HL-60/S4 treated with retinoic acid at 250 ng/mL for 4 days and 3 days (cell line): ENCODE results near the gene CNOT4.

Experiments used
- in situ Hi-C: fragments of 300-500 bp; cut with MboI; formaldehyde crosslinking; loops from 2 replicates; pipeline ENCODE4 v1.7.0; 2022; ENCODE audit warnings: low sequenced_read_pairs

Gene CNOT4

DNA sequence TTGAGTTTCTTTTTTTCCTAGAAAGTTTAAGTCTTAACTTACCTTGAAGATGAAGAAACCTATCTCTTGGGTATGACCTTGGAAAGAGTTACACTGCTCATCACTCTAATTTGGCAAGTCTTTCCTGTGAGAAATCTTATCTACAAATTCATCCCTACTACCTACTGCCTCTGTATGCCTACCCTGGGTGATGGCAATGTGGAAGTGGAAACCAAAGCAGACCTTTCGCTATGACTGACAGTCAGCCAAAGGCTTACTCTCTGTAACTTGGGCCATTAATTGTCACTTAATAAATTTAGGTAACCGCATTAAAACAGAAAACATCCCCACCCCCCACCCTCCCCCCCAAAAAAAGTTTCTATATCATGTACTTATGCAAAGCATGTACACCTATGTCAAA, 103.9 kb downstream of the CNOT4 start:
- in situ Hi-C loops = no loop called here

DNA sequence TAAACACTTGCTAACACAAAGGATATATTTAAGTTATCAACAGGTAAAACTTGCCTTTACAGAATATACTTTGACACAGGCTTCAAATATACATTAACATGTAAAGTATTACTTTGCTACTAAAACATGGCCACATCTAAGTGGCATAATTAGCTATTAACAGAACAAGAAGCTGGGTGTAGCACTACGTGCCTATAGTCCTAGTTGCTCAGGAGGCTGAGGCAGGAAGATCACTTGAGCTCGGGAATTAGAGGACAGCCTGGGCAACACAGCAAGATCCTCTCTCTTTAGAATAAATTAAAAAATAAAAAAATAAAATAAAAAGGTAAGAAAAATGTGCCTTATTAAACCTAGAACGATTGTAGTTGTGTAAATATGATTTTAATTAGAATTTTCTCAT, 106.6 kb downstream of the CNOT4 start:
- in situ Hi-C loops = no loop called here

DNA sequence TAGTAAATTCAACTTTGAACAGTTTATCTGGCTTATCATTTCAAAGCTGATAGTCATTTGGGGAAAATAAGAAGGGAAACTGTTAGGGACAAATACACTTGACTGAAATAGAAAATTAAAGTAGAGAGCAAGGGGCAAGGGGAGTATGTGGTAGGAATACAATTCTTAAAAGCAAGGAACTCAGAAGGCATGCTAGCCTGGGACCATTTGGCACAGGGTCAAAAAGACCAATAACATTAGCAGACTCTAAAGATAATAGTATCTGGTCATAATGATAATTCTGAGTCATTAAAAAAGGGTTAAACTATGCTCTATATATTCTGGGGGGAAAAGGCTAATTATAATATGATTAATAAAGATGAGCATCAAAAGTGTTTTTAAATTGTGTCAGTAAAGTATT, 112.2 kb downstream of the CNOT4 start:
- in situ Hi-C loops = no loop called here

DNA sequence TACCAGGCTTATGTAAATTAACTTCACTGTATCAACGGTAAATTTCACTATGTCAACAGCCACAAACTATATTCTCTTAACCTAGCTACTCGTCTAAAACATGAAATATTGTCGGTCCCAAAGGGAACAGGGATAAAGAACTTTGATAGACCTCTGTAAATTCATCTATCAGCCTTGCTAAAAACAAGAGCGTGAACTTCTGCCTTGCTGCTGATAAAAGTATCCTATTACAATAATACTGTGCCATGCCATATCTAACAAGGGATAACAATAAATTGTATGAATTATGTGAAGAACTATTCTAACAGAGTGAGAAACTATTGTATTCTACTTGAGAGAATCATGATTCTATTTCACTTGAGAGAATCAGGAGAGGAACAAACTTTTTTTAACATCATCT, 117.2 kb downstream of the CNOT4 start:
- in situ Hi-C loops = no loop called here

DNA sequence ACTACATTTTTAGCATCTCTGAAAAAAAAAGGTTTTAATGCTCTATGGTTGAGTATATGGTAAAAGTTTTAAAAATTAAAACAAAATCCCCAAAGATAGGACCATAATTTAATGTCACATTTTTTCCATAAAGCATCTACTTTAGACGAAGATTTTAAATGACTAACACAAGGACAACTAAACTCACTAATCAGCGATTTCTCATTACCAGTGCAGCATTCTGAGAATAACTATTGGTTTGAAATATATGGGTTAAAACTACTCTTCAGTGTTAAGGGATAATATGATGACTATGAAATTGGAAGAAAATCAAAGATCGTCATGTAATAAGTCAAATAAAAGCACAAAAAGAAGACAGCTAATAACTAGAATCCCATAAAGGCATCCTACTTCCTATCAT, 118.4 kb downstream of the CNOT4 start:
- in situ Hi-C loops = no loop called here

DNA sequence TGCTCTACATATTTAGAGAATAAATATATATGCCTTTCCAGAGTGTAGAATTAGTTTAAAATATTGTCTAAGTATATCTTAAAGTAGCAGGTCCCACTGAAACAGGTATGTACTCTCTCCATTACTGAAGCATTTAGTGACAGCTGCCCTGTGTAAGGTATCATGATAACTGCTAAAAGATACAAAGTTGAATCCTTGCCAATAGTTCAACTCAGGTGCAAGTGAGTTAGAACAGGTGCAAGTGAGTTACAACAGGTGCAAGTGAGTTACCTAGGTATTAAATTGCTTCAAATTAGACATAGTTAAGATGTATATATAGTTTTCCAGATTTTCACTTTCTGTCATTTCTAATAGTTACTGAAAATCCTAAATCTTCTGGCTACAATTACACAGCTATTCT, 119.1 kb downstream of the CNOT4 start:
- in situ Hi-C loops = no loop called here

DNA sequence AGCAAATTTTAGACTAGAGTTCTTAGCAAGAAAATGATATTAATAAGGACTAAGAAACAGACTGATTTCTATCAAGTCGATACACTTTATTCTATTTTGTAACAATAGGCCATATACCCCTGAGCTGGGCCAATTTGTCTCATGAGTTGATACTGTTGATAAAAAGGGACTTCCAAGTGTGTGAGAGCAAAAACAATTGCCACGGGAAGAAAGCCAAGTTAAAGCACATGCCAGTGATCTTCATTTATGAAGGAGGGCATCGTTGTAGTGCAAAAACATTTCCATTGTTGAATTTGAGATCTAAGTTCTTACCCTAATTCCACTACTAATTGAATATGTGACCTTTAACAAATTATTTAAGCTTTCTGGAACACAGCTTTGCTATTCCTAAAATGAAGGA, 119.9 kb downstream of the CNOT4 start:
- in situ Hi-C loops = no loop called here

DNA sequence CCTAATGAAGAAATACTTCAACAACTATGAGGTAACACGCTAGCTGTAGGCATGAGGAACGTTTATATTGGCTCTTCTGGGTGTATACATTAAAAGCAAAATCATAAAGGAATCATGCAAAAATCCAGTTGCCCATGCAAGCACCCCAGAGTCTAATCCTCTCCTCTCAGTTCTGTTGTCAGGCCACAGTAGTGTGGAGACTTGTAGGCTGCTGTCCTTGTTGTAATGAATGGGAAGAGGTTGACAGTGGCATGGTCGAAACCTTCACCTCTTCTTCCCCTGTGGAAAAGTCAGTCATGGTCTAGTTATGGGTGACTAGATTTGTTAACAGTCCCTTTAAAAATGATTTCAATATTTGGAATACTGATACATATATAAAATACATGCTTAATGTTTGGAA, 121.3 kb downstream of the CNOT4 start:
- in situ Hi-C loops = no loop called here

DNA sequence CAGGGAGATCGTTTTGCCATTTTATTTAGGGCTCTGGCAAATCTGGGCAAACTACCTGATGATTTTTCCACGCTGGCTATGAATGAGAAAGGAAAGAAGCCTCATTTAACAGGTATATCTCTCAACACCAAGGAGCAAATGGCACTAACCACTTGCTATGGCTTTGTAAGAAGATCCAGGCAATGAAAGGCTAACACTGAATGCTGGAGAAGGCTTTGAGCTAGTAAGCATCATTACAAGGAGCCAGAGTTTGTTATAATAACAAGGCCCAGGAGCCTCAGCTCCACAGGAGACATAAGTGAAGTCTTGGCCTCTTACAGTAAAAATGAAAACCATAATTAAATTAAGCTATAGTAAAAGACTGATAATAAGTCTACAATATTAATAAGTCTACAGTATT, 123.1 kb downstream of the CNOT4 start:
- in situ Hi-C loops = no loop called here

DNA sequence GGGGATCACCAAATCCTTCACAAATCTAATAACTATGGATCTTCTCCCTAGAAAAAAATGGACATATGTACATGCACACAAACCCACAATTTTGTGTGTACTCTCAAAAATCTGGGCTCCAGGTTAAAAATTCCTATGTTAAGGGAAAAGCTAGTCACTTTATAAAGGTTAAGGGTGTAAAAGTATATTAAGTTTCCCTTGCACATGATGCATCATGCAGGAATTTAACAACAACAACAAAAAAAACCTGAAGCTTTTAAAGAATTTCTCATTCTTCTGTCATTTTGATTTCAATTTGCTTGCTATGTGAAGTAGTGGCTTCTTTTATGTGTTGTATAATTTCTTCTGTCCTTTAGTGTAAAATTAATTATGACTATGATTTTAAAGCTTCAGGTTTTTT, 123.7 kb downstream of the CNOT4 start:
- in situ Hi-C loops = no loop called here

DNA sequence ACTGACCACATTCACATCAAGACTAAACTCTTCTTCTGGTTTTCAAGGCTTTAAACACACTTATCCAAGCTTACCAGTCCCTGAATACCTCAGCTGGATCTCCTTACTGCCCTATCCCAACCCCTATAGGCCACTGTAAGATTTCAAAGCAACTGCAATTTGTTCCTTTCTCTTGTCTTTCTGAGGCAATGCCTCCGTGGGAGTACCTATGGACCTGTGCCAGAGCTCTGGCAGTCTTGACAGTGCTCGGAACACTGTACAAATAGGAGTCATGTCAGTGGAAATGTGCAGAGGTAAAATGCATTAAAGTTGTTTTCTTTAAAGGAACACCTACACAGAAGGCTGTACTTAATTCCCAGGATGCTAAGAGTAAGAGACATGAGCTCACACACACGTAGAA, 124.7 kb downstream of the CNOT4 start:
- in situ Hi-C loops = no loop called here

DNA sequence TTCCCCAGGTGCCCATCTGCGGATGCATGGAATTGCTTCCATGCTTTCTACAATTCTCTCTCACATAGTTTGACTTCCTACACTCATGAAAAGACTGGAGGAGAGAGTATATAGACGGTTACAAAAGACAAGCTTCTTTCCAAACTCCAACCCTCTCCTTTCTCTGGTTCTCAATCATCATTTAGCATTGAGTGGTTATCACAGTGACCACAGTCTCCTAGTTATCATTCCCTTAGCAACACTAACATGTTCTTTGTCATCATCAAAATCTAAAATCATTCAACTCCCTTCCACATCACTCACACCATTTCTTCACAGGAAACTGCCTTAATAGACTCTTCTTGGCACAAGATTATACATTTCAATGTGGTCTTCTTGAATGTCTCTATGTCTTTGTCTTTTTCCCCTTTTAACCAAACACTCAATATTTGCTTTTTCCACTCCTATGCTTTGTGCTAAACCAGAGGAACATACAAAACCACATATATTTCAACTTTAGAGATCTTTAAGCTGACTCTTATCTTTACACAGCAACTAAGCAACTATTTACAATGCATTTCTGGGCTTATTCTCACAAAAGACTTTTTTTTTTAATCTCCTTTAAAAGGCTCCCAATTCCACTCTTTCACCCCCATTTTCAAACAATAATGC, 126.3 kb downstream of the CNOT4 start:
- in situ Hi-C loops = no loop called here

DNA sequence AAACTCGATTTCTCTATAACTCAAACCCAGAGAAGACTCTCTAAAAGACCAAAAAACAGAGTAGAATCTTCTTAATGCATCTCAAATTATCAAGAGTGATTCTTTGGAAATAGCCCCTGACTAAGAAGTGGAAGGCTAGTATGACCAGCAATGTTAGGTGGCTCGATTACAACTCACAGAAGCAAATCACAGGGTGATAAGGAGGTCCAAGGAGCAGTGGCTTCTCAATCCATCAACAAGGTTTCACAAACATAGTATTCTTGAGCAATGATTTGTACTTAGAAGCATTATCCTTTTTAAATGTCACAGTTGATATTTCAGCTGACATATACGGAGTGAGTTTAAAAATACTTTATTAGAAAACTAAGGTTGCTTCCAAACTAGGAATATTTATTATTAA, 127.7 kb downstream of the CNOT4 start:
- in situ Hi-C loops = no loop called here

DNA sequence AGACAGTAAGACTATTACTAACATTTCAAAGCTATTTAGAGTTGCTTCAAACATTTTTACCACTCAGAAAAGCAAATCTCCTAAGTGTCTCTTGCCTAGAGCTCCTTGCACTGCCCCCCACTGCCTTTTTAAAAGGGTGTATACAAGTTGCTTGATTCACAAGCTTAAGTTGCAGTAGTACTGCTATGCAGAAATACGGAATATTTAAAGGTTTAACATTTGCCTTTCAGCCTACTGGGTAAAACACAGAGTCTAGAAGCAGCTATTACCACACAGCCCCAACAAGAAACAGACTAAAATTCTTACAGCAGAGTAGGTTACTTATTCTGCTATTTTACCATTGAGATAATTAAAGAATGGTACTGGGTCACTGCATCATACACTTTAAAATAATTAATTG, 128.5 kb downstream of the CNOT4 start:
- in situ Hi-C loops = no loop called here

DNA sequence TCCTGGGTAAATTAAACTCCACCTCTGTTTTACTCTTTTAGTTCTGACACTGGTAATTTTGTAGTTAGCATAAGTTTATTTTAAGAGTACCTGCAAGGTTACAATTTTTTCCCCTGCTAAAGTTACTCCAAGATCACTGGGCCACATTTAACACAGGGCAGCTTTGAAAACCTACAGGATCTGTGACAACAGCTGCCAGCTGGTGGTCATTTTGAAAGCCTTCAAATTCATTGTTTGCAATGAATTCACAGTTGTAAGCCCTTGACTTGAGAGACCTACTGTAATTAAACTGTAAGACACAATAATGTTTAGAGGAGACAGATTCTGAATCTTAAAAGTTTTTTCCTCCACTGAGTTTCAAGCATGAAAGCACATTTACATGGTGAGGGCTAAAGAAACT, 129.6 kb downstream of the CNOT4 start:
- in situ Hi-C loops = no loop called here

DNA sequence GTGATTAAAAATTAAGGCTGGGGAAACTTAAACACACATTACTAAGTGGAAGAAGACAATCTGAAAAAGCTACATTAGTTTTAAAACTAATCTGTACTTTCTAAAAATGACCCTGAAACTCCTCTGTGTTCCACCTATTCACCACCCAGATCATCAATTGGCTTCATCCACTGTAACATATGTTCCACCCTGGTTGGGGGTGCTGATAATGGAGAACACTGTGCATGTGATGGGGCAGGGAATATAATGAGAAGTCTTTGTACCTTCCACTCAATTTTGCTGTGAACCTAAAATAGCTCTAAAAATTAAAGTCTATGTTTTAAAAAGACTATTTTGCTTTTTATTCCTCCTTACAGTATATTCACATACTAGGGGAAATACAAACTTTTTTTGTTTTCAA, 132.7 kb downstream of the CNOT4 start:
- in situ Hi-C loops = no loop called here

DNA sequence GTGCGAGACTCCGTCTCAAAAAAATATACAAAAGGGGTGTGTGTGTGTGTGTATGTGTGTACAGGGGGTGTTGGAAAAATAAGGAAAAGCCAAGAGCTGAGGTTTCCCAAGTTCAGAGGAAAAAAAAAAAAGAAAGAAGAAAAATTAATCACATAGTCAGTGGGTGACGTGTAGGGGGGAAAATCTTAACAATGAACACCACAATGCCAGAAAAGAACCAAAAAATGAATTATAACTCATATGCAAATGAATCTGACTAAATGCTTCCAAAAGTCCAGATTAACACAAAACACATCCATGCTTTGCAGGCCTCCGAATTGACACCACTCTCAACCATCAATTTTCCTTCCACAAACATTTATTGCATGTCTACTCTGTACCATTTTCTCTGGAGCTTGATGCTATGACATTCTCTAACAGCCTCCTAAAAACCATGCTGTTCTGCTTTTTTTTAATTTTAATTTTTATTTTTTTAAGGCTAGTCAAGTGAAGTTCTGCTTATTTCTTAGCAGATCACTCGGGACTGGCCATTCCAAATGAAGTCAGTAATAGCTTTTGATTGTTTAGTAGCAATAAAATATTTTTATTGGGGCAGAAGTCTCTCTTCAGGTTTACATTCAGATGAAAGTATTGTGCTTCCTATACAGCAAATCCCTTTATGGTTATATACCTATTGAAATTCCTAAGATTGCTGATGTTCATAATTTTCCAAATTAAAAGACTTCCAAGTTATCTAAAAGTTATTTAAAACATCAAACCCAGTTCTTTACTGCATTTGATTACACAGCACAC, 133.8 kb downstream of the CNOT4 start:
- in situ Hi-C loops = no loop called here

DNA sequence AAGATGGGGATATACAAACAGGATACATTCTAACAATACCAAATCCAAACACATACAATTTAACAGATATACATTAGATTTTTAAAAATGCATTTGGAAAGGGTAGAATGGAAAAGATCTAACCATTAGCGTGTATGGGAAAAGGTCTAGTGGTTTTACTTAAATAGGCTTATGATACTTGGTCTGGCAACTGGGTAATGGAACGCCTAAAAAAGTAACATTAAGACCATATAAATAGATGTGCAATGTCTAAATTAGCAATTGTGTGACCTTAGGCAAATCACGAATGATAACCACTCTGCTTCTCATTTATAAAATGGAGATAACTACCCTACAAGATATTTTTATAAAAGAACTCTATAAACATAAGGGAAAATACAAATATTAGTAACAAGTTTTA, 135.2 kb downstream of the CNOT4 start:
- in situ Hi-C loops = no loop called here

DNA sequence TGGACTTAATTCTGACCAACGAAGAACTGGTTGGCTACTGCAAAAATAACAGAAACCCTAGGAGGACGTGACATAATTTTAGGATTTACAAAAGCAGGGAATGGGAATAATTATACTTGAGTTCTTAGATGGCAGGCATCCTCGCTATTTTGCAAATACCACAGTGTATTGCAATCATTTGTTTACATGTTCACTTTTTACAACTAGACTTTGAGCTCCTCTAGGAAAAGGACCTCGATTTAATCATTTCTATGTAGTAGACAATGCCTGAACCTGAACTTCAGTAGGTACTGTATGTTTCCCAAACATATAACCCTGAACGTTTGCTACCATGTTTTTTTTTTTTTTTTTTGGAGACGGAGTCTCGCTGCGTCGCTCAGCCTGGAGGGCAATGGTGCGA, 137.7 kb downstream of the CNOT4 start:
- in situ Hi-C loops = no loop called here

DNA sequence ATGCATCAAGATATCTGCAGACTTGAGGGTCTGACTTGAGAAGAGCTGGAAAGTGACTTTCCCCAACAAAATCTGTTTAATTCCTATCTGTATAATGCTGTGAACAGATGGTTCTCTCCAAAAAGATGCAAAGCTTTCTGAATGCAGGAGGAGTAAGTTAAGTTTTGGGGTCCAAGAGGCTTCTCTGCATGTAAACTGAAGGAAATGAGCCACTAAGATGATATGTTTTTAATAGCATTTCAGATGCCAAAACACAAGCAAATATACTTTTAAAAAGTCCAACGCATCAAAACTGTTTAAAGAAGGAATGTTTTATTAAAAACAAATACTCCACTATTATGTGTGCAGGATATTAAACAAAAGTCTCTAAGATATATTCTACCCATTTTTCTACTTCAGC, 139.2 kb downstream of the CNOT4 start:
- in situ Hi-C loops = no loop called here

DNA sequence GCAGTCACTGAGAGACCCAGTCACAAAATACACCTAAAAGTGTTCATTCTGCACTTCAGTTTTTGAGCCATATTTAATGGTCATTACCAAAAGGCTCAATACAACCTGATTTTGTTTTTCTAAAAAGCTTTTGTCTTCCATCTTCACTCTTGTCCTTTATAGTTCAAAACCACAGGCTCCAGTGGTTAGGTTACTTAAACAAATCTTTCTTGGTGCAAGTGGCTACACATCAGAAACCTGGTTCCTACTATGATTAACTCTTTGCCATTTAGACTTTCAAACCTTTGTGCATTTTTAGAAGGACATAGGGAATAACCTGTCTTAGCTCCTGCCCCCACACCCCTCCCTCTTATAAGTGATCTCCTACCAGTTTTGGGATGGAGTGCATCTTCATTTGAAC, 140.5 kb downstream of the CNOT4 start:
- in situ Hi-C loops = no loop called here

DNA sequence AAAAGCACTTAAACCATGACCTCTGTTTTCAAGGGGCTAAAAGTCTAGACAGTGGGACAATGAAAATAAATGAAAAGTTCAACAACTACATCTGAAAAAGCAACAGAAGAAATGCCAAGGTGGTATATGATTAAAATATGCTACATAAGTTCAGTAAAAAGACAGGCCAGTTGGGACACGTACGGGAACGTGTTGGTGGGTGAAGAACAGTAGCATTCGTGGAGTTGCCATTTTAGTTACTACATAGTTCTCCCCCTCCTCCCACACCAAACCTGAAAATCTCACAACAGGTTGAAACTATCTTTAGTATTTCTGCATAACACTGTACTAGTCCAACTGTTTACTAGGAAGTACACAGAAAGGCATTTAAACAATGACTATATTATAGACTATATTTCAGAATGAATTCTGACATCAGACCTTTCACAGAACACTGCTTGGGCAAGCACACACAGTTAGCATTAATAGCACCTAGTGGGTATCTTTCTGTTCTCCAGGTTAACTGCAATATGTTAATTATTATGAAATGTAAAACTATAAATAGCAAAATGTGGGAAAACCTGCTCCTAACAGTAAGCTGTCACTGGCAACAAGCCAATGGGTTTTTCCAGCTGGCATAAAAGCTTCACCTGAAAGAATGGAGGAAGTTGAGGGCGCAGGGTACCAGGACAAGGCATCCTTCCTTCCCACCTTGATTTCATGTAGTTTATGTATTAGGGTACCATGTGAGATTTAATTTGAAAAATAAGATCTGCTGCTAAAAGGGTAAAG, 141.3 kb downstream of the CNOT4 start:
- in situ Hi-C loops = no loop called here
